HG02852 (cell line): ENCODE data around the gene DPY19L2.
"Not testable (repeated sequence)": the region's sequence is repeated elsewhere in the genome, so short reads cannot be mapped to it uniquely, and the experiment has no call there.

Experiments used
- ATAC-seq: cut with Tn5 transposase; IDR thresholded peaks from one replicate; pipeline ENCODE4 v1.9.1; 2021; ENCODE audit warnings: mild to moderate bottlenecking, moderate library complexity; ENCODE audit not compliant: unreplicated experiment

The DPY19L2 gene

GRCh38 chr12:63545298-63545916 lies 122.9 kb downstream of the DPY19L2 start:
- not testable (repeated sequence) for ATAC-seq

- ATAC-seq = not testable (repeated sequence)
Observed at GRCh38 chr12:63538656-63539055, 129.6 kb downstream of the DPY19L2 start.

- not testable (repeated sequence) for ATAC-seq
Observed at GRCh38 chr12:63537838-63538237, 130.5 kb downstream of the DPY19L2 start.

- not testable (repeated sequence) for ATAC-seq
Observed at GRCh38 chr12:63529641-63530040, 138.7 kb downstream of the DPY19L2 start.

- no peak for ATAC-seq
Observed at GRCh38 chr12:63525831-63526230, 142.5 kb downstream of the DPY19L2 start.

GRCh38 chr12:63521706-63522105 lies 146.6 kb downstream of the DPY19L2 start:
- ATAC-seq = no peak
